ENCODE results near the gene BRICD5. TPM values are rescaled to one million over a fixed set of nuclear protein-coding genes. Genes with fewer than 3 reads are reported as not detected.

The BRICD5 gene
- total and polyA plus RNA-seq, 12 donors: 0.36 to 57.4 (median 3.0) TPM

- Histone ChIP-seq H3K4me1 (replicated peaks in 1 of 2) (peaks cover 0 to 8% of the 10 kb centered on the region in 2 donors), H3K27ac (no peak overlapping the region), H3K4me3 (no peak overlapping the region), H3K36me3 (replicated peaks in 1 of 2) (no peaks in the 10 kb centered on the region), H3K27me3 (peaks cover 14% of the 10 kb centered on the region), H3K9me3 (replicated peaks in 1 of 3) (no peaks in the 10 kb centered on the region)
- WGBS, 4 donors: 27 to 38% (median 36%) methylated on average over 7 to 10 of the region's 10 CpGs
- no peak for DNase-seq
- TF ChIP-seq POLR2A (IDR thresholded peaks at IDR 0.05): no peak
- TF ChIP-seq CTCF (IDR thresholded peaks at IDR 0.05): peak in 4 of 6 experiments; percentile 9 to 42 (median 24)
- intact Hi-C loops (cut with DNase I): no loop called here
These were observed 15.8 kb downstream of the BRICD5 start for GRCh38 chr16:2194852-2195321.

GRCh38 chr16:2194166-2194834 is 16.4 kb downstream of the BRICD5 start:
- H3K4me1 ChIP-seq (replicated peaks in 1 of 2): peaks cover 0 to 8% of the 10 kb centered on the region in 2 donors
- H3K27ac ChIP-seq: no peak overlapping the region
- no peaks in the 10 kb centered on the region for H3K36me3 ChIP-seq (replicated peaks in 1 of 2)
- no peaks in the 10 kb centered on the region for H3K9me3 ChIP-seq (replicated peaks in 1 of 3)
- H3K27me3 ChIP-seq: peaks cover 14% of the 10 kb centered on the region
- H3K4me3 ChIP-seq: no peak overlapping the region
- intact Hi-C loops (cut with DNase I): no loop called here
- 17 to 30% (median 24%) methylated on average over 8 to 16 of the region's 16 CpGs for WGBS, 4 donors
- peak in 5 of 7 donors; percentile 49 to 75 (median 51) for DNase-seq
- TF ChIP-seq CTCF (IDR thresholded peaks at IDR 0.05): no peak
- no peak for TF ChIP-seq POLR2A (IDR thresholded peaks at IDR 0.05)

- TF ChIP-seq POLR2A (IDR thresholded peaks at IDR 0.05): no peak
- TF ChIP-seq CTCF (IDR thresholded peaks at IDR 0.05): no peak
- intact Hi-C loops (cut with DNase I): no loop called here
- 87 to 91% (median 88%) methylated on average over 10 to 11 of the region's 11 CpGs for WGBS, 4 donors
These were observed 19.3 kb downstream of the BRICD5 start for GRCh38 chr16:2191446-2191706.

GRCh38 chr16:2190659-2191445 is 19.8 kb downstream of the BRICD5 start:
- no peak for DNase-seq
- no peaks in the 10 kb centered on the region for H3K9me3 ChIP-seq (replicated peaks in 1 of 3)
- no peak overlapping the region for H3K4me3 ChIP-seq
- no peak overlapping the region for H3K27ac ChIP-seq
- peaks cover 0 to 6% of the 10 kb centered on the region in 2 donors for H3K4me1 ChIP-seq (replicated peaks in 1 of 2)
- no peaks in the 10 kb centered on the region for H3K36me3 ChIP-seq (replicated peaks in 1 of 2)
- TF ChIP-seq CTCF (IDR thresholded peaks at IDR 0.05): no peak
- TF ChIP-seq POLR2A (IDR thresholded peaks at IDR 0.05): no peak
- 65 to 85% (median 79%) methylated on average over 5 to 25 of the region's 25 CpGs for WGBS, 4 donors
- intact Hi-C loops (cut with DNase I): no loop called here
- H3K27me3 ChIP-seq: peaks cover 13% of the 10 kb centered on the region

More at GRCh38 chr16:2191446-2191706, 19.3 kb downstream of the BRICD5 start:
- DNase-seq: no peak
- H3K4me1 ChIP-seq (replicated peaks in 1 of 2): peaks cover 0 to 8% of the 10 kb centered on the region in 2 donors
- H3K27me3 ChIP-seq: peaks cover 14% of the 10 kb centered on the region
- H3K27ac ChIP-seq: no peak overlapping the region
- H3K36me3 ChIP-seq (replicated peaks in 1 of 2): no peaks in the 10 kb centered on the region
- H3K9me3 ChIP-seq (replicated peaks in 1 of 3): no peaks in the 10 kb centered on the region
- H3K4me3 ChIP-seq: no peak overlapping the region
